WI38 (cell line): ENCODE measurements around the gene FMN2.

Source experiments
- H3K4me3 ChIP-seq: 2 replicates; pipeline ENCODE4 v1.5.1; 2011; ENCODE audit warnings: low read depth, mild to moderate bottlenecking, control low read depth, low read length
- CTCF ChIP-seq: IDR thresholded peaks from 2 replicates; pipeline ENCODE4 v1.5.1; 2012; ENCODE audit warnings: low read depth, mild to moderate bottlenecking, control low read depth, low read length

The FMN2 gene

DNA sequence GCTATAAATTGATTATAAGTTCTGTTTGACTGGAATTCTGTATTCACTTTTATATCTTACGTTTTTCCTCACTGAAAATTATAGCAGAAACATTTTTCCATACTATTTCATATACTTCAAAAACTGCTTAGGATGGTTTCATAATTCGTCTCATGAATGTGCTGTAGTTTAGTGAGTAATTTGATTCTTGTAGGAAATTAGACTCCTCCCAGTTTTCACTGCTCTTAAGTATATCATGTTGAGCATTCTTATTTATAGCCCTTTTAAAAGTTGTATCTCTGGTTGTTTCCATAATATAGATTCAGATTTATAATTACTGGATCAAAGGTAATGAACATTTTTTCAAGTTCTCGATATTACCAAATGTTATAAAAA is 250.6 kb downstream of the FMN2 start:
- no peak overlapping the region for H3K4me3 ChIP-seq

DNA sequence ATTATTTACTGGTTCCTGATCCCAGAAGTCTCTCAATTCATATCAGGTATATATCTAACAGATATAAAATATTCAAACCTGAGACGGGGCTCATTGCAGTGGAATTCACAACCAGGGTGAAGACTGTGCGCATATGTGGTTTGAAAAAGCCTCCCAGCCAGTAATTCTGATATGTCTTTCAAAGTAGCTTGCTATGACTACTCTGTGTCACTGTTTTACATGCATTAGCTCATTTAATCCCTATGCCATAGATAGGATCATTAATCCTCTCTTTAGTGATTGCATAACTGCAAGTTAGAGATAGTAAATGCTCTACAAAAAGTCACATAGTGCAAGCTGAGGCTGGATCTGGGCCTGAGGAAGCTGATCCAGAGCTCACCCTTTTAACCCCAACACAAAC is 251.4 kb downstream of the FMN2 start:
- TF ChIP-seq CTCF: no peak
- H3K4me3 ChIP-seq: no peak overlapping the region

More for the DNA sequence above, 250.6 kb downstream of the FMN2 start:
- no peak for TF ChIP-seq CTCF

- TF ChIP-seq CTCF: no peak
- no peak overlapping the region for H3K4me3 ChIP-seq
Observed at GRCh38 chr1:240343966-240344365, 252.3 kb downstream of the FMN2 start.

GRCh38 chr1:240344918-240345317 is 253.2 kb downstream of the FMN2 start:
- H3K4me3 ChIP-seq: no peak overlapping the region

DNA sequence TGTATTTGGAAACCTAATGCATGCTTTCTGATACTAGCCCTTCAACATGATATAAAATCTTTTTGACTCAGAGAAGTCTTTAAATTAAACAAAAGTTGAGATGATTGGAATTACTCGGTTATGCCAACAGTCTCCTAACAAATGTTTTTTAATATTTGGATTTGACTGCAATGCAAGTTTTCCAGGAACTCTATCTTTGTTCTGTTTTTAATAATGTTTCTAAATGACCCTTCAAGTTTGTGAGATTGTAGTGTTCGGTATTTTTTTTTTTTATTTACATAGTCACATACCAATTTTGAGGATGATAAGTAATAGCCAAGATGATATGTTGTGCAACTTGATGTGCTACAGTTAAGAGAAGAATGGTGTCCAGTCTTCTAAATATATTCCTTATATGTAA is 258.0 kb downstream of the FMN2 start:
- no peak for TF ChIP-seq CTCF
- no peak overlapping the region for H3K4me3 ChIP-seq

More at GRCh38 chr1:240344918-240345317, 253.2 kb downstream of the FMN2 start:
- TF ChIP-seq CTCF: no peak

GRCh38 chr1:240350910-240351331 is 259.2 kb downstream of the FMN2 start:
- no peak for TF ChIP-seq CTCF

GRCh38 chr1:240351690-240352089 is 260.0 kb downstream of the FMN2 start:
- TF ChIP-seq CTCF: no peak
- H3K4me3 ChIP-seq: no peak overlapping the region

More at GRCh38 chr1:240350910-240351331, 259.2 kb downstream of the FMN2 start:
- H3K4me3 ChIP-seq: no peak overlapping the region
